ENCODE data around the gene SSC5D.

The SSC5D gene

DNA sequence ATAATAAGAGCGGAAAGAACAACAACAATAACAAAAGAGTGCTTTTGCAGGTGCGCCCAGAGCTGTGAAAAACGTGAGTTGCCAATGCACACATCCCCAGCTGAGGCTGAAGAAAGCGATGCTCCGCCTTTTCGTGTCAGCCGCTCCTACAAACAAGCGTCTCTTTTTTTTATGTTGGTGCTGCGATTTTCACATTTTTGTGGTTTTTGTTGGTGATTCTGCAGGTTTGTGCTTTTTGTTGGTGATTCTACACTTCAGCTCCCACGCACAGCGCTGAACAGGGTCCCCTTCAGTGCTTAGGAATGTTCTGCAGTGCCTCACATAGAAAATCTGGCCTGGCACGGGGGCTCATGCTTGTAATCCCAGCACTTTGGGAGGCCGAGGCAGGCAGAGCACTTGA lies 64.4 kb downstream of the SSC5D start:
- no peaks in the 10 kb centered on the region for H3K27me3 ChIP-seq (replicated peaks in 2 of 5; ENCODE audit: control insufficient read depth in 4 of 5, insufficient read depth in 5 of 5, low read length in 4 of 5)
- DNase-seq = no peak
- no peak overlapping the region for H3K4me3 ChIP-seq (ENCODE audit: control insufficient read depth in 1 of 7, extremely low read depth in 1 of 7, insufficient read depth in 4 of 7, low read depth in 2 of 7, low read length in 6 of 7)
- POLR2A ChIA-PET = no interaction called here
- H3K4me1 ChIP-seq (ENCODE audit: control extremely low read depth in 1 of 4, control insufficient read depth in 4 of 4, insufficient read depth in 4 of 4, low read length in 3 of 4) = peaks cover 0 to 5% (median 1%) of the 10 kb centered on the region in 4 experiments
- 96% methylated on average over 12 of the region's 13 CpGs for whole genome bisulfite sequencing (ENCODE audit: insufficient coverage)
- no peaks in the 10 kb centered on the region for H3K9me3 ChIP-seq (ENCODE audit: control extremely low read depth in 1 of 5, control insufficient read depth in 4 of 5, insufficient read depth in 2 of 5, low read depth in 1 of 5, low read length in 4 of 5)
- H3K36me3 ChIP-seq (ENCODE audit: control insufficient read depth in 4 of 4, insufficient read depth in 4 of 4, low read length in 3 of 4) = no peaks in the 10 kb centered on the region
- CTCF ChIA-PET = interaction anchor here (0.7 kb wide), 1 partner anchor 76 kb away, joined by 3 read pairs; the partner anchor contains the start of gene ZNF628
- H3K27ac ChIP-seq (ENCODE audit: insufficient read depth in 1 of 2, low read depth in 1 of 2, low read length in 2 of 2, poor library complexity in 1 of 2, severe bottlenecking in 2 of 2) = no peak overlapping the region

DNA sequence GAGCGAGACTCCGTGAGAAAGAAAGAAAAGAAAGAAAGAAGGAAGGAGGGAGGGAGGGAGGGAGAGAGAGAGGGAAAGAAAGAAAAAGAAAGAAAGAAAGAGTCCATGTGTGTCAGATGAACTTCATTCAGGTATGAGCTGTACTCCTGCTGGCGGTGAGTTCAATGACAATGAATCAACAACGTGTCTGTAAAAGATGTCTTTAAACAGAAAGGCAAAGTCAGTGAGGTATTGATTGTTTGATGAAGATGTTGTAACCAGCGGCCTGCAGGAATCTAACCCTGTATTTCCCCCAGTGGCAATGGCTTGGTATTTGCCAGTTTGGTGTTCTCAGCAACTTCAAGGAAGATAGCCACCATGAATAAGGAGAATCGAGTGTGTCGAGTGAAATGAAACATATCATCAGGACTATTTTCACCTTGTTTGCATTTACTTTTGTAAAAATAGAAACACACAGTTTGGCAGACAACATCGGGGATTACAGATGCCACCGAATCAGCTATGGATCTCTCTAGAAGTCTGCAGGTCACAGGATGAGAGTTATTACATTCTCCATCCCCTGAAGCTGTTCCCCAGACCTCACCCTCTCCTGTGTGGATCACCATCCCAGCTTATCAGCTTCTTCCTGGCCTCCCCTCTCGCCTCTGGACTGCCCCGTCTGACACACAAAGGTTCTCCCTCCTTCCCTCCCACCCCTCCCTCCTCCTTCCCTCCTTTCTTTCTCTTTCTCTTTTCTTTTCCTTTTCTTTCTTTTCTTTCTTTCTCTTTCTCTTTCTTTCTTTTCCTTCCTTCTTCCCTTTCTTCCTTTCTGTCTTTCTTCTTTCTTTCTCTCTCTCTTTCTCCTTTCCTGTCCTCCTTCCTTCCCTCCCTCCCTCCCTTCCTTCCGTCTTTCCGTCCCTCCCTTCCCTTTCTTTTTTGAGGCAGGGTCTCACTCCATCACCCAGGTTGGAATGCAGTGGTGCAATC lies 65.3 kb downstream of the SSC5D start:
- H3K27ac ChIP-seq (ENCODE audit: insufficient read depth in 1 of 2, low read depth in 1 of 2, low read length in 2 of 2, poor library complexity in 1 of 2, severe bottlenecking in 2 of 2) = no peak overlapping the region
- H3K27me3 ChIP-seq (replicated peaks in 2 of 5; ENCODE audit: control insufficient read depth in 4 of 5, insufficient read depth in 5 of 5, low read length in 4 of 5) = no peaks in the 10 kb centered on the region
- H3K9me3 ChIP-seq (ENCODE audit: control extremely low read depth in 1 of 5, control insufficient read depth in 4 of 5, insufficient read depth in 2 of 5, low read depth in 1 of 5, low read length in 4 of 5) = no peaks in the 10 kb centered on the region
- no peaks in the 10 kb centered on the region for H3K4me1 ChIP-seq (ENCODE audit: control extremely low read depth in 1 of 4, control insufficient read depth in 4 of 4, insufficient read depth in 4 of 4, low read length in 3 of 4)
- CTCF ChIA-PET = no interaction called here
- POLR2A ChIA-PET = no interaction called here
- no peak for DNase-seq
- WGBS (ENCODE audit: insufficient coverage) = 84% methylated on average over 11 of the region's 13 CpGs
- no peaks in the 10 kb centered on the region for H3K36me3 ChIP-seq (ENCODE audit: control insufficient read depth in 4 of 4, insufficient read depth in 4 of 4, low read length in 3 of 4)
- no peak overlapping the region for H3K4me3 ChIP-seq (ENCODE audit: control insufficient read depth in 1 of 7, extremely low read depth in 1 of 7, insufficient read depth in 4 of 7, low read depth in 2 of 7, low read length in 6 of 7)

DNA sequence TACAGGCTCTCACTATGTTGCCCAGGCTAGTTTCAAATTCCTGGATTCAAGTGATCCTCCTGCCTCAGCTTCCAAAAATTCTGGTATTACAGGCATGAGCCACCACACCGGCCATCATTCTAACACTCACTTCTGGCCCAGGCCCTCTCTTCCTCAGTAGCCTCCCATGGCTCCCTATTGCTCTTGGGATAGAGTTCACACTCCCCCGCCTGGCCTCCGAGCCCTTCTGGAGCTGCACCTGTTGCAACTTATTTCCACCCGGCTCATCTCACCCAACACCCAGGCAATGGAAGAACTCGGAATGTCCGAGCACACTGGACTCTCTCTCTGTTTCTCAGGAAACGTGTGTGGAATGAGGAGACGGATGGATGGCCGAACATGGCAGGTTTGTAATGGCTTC lies 66.1 kb downstream of the SSC5D start:
- H3K4me1 ChIP-seq (ENCODE audit: control extremely low read depth in 1 of 4, control insufficient read depth in 4 of 4, insufficient read depth in 4 of 4, low read length in 3 of 4) = no peaks in the 10 kb centered on the region
- H3K36me3 ChIP-seq (ENCODE audit: control insufficient read depth in 4 of 4, insufficient read depth in 4 of 4, low read length in 3 of 4) = no peaks in the 10 kb centered on the region
- no peak overlapping the region for H3K4me3 ChIP-seq (ENCODE audit: control insufficient read depth in 1 of 7, extremely low read depth in 1 of 7, insufficient read depth in 4 of 7, low read depth in 2 of 7, low read length in 6 of 7)
- ChIA-PET CTCF (no interaction called here), POLR2A (no interaction called here)
- DNase-seq = no peak
- no peaks in the 10 kb centered on the region for H3K9me3 ChIP-seq (ENCODE audit: control extremely low read depth in 1 of 5, control insufficient read depth in 4 of 5, insufficient read depth in 2 of 5, low read depth in 1 of 5, low read length in 4 of 5)
- 96% methylated on average over 6 of the region's 9 CpGs for WGBS (ENCODE audit: insufficient coverage)
- no peak overlapping the region for H3K27ac ChIP-seq (ENCODE audit: insufficient read depth in 1 of 2, low read depth in 1 of 2, low read length in 2 of 2, poor library complexity in 1 of 2, severe bottlenecking in 2 of 2)
- no peaks in the 10 kb centered on the region for H3K27me3 ChIP-seq (replicated peaks in 2 of 5; ENCODE audit: control insufficient read depth in 4 of 5, insufficient read depth in 5 of 5, low read length in 4 of 5)

DNA sequence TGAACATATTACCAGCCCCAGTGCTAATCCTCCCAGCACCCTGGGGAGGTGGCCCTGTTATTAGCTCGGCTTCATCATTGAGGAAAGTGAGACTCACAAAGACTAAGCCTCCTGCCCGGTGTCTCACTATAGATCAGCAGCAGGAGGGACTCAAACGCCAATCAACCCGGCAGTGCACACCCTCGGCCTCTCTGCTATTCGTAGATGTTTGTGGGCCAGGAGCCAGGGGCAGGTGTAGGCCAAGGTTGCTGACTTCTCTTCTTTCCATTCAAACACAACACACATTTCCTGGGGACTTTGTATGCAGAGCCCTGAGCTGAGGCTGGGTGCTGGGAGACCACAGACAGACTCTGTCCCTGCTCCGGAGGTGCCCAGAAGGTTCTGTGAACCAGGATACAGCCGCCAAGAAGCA lies 66.5 kb downstream of the SSC5D start:
- ChIA-PET CTCF (no interaction called here), POLR2A (no interaction called here)
- 97% methylated on average over 7 of the region's 8 CpGs for WGBS (ENCODE audit: insufficient coverage)
- Histone ChIP-seq H3K4me1 (ENCODE audit: control extremely low read depth in 1 of 4, control insufficient read depth in 4 of 4, insufficient read depth in 4 of 4, low read length in 3 of 4) (no peaks in the 10 kb centered on the region), H3K27me3 (replicated peaks in 2 of 5; ENCODE audit: control insufficient read depth in 4 of 5, insufficient read depth in 5 of 5, low read length in 4 of 5) (no peaks in the 10 kb centered on the region), H3K9me3 (ENCODE audit: control extremely low read depth in 1 of 5, control insufficient read depth in 4 of 5, insufficient read depth in 2 of 5, low read depth in 1 of 5, low read length in 4 of 5) (no peaks in the 10 kb centered on the region), H3K36me3 (ENCODE audit: control insufficient read depth in 4 of 4, insufficient read depth in 4 of 4, low read length in 3 of 4) (no peaks in the 10 kb centered on the region), H3K27ac (ENCODE audit: insufficient read depth in 1 of 2, low read depth in 1 of 2, low read length in 2 of 2, poor library complexity in 1 of 2, severe bottlenecking in 2 of 2) (no peak overlapping the region), H3K4me3 (ENCODE audit: control insufficient read depth in 1 of 7, extremely low read depth in 1 of 7, insufficient read depth in 4 of 7, low read depth in 2 of 7, low read length in 6 of 7) (no peak overlapping the region)
- DNase-seq = no peak

DNA sequence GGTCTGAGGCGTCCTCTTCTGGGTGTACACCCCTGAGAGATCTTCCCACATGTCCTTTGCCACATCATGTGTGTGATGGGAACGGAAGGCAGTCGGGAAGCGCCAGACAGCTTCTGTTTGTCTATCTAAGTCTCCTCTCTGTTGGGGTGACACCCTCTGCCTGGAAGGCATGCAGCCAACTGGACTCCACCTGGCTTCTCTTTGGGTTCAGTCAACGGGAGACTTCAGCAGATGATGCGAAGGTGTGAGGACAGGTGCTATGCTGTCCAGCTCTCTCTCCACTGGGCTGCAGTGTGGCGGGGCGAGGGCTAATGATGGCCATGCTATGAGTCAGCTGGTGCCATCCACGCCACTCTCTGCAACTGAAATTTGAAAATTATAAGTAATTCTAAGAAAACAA lies 71.4 kb downstream of the SSC5D start:
- no peak overlapping the region for H3K27ac ChIP-seq (ENCODE audit: insufficient read depth in 1 of 2, low read depth in 1 of 2, low read length in 2 of 2, poor library complexity in 1 of 2, severe bottlenecking in 2 of 2)
- WGBS (ENCODE audit: insufficient coverage) = 84% methylated on average over 5 of the region's 9 CpGs
- ChIA-PET POLR2A (no interaction called here), CTCF (no interaction called here)
- no peaks in the 10 kb centered on the region for H3K36me3 ChIP-seq (ENCODE audit: control insufficient read depth in 4 of 4, insufficient read depth in 4 of 4, low read length in 3 of 4)
- H3K4me1 ChIP-seq (ENCODE audit: control extremely low read depth in 1 of 4, control insufficient read depth in 4 of 4, insufficient read depth in 4 of 4, low read length in 3 of 4) = no peaks in the 10 kb centered on the region
- DNase-seq = no peak
- no peak overlapping the region for H3K4me3 ChIP-seq (ENCODE audit: control insufficient read depth in 1 of 7, extremely low read depth in 1 of 7, insufficient read depth in 4 of 7, low read depth in 2 of 7, low read length in 6 of 7)
- peaks cover 0 to 2% (median 0%) of the 10 kb centered on the region in 5 experiments for H3K27me3 ChIP-seq (replicated peaks in 2 of 5; ENCODE audit: control insufficient read depth in 4 of 5, insufficient read depth in 5 of 5, low read length in 4 of 5)
- H3K9me3 ChIP-seq (ENCODE audit: control extremely low read depth in 1 of 5, control insufficient read depth in 4 of 5, insufficient read depth in 2 of 5, low read depth in 1 of 5, low read length in 4 of 5) = no peaks in the 10 kb centered on the region

DNA sequence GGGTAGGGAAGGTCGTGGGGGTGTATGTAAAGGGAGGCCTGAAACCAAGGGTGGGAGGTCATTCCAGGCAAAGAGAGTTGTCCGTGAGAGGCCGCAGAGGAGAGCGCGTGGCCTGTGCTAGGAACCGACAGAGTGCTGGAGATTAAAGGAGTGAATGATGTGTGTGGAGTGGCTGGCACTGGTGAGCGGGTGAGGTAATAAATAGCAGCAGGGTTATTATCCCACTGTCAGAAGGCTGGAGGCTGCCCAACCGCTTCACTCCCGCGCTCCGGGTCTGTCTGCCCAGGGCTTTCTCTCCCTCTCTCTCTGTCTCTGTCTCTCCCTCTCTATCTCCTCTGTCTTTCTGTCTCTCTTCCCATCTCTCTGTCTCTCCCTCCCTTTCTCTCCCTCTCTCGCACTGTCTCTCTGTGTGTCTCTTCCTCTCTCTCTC lies 75.0 kb downstream of the SSC5D start:
- DNase-seq = no peak
- 86% methylated on average over 11 of the region's 12 CpGs for WGBS (ENCODE audit: insufficient coverage)
- Histone ChIP-seq H3K4me1 (ENCODE audit: control extremely low read depth in 1 of 4, control insufficient read depth in 4 of 4, insufficient read depth in 4 of 4, low read length in 3 of 4) (no peaks in the 10 kb centered on the region), H3K4me3 (ENCODE audit: control insufficient read depth in 1 of 7, extremely low read depth in 1 of 7, insufficient read depth in 4 of 7, low read depth in 2 of 7, low read length in 6 of 7) (no peak overlapping the region), H3K36me3 (ENCODE audit: control insufficient read depth in 4 of 4, insufficient read depth in 4 of 4, low read length in 3 of 4) (no peaks in the 10 kb centered on the region), H3K27ac (ENCODE audit: insufficient read depth in 1 of 2, low read depth in 1 of 2, low read length in 2 of 2, poor library complexity in 1 of 2, severe bottlenecking in 2 of 2) (no peak overlapping the region), H3K27me3 (replicated peaks in 2 of 5; ENCODE audit: control insufficient read depth in 4 of 5, insufficient read depth in 5 of 5, low read length in 4 of 5) (peaks cover 0 to 2% (median 0%) of the 10 kb centered on the region in 5 experiments), H3K9me3 (ENCODE audit: control extremely low read depth in 1 of 5, control insufficient read depth in 4 of 5, insufficient read depth in 2 of 5, low read depth in 1 of 5, low read length in 4 of 5) (no peaks in the 10 kb centered on the region)
- POLR2A ChIA-PET = no interaction called here
- CTCF ChIA-PET = no interaction called here

DNA sequence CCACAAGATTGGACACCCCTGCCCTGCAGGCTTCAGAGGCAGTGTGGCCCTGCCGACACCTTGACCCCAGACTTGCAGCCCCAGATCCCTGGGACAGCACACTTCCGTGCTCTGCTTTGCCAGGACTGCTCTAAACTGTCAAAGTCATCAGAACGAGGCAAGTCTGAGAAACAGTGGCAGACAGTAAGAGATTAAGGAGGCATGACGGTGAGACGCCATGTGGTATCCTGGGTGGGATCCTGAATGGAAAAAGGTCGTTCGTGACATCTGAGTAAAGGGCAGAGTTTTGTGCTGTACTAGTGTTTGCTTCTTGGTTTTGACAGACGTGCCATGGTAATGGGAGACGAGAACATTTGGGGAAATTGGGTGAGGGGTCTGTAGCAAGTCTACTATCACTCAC lies 78.6 kb downstream of the SSC5D start:
- H3K27ac ChIP-seq (ENCODE audit: insufficient read depth in 1 of 2, low read depth in 1 of 2, low read length in 2 of 2, poor library complexity in 1 of 2, severe bottlenecking in 2 of 2) = no peak overlapping the region
- no peaks in the 10 kb centered on the region for H3K27me3 ChIP-seq (replicated peaks in 2 of 5; ENCODE audit: control insufficient read depth in 4 of 5, insufficient read depth in 5 of 5, low read length in 4 of 5)
- no peak for DNase-seq
- H3K36me3 ChIP-seq (ENCODE audit: control insufficient read depth in 4 of 4, insufficient read depth in 4 of 4, low read length in 3 of 4) = no peaks in the 10 kb centered on the region
- POLR2A ChIA-PET = no interaction called here
- CTCF ChIA-PET = interaction anchor here (1.0 kb wide), 1 partner anchor 8 kb away, joined by 3 read pairs; no protein-coding TSS in a partner anchor
- 72% methylated on average over 7 of the region's 9 CpGs for WGBS (ENCODE audit: insufficient coverage)
- no peak overlapping the region for H3K4me3 ChIP-seq (ENCODE audit: control insufficient read depth in 1 of 7, extremely low read depth in 1 of 7, insufficient read depth in 4 of 7, low read depth in 2 of 7, low read length in 6 of 7)
- H3K9me3 ChIP-seq (ENCODE audit: control extremely low read depth in 1 of 5, control insufficient read depth in 4 of 5, insufficient read depth in 2 of 5, low read depth in 1 of 5, low read length in 4 of 5) = no peaks in the 10 kb centered on the region
- no peaks in the 10 kb centered on the region for H3K4me1 ChIP-seq (ENCODE audit: control extremely low read depth in 1 of 4, control insufficient read depth in 4 of 4, insufficient read depth in 4 of 4, low read length in 3 of 4)
